HG03469 (cell line): ENCODE results near the gene COL5A1.

ENCODE experiments used
- ATAC-seq: cut with Tn5 transposase; IDR thresholded peaks from one replicate; pipeline ENCODE4 v1.9.1; 2021; ENCODE audit warnings: mild to moderate bottlenecking, moderate library complexity, moderate number of reproducible peaks; ENCODE audit not compliant: unreplicated experiment

The COL5A1 gene

GRCh38 chr9:134885001-134885678 lies 243.5 kb downstream of the COL5A1 start:
- no peak for ATAC-seq

DNA sequence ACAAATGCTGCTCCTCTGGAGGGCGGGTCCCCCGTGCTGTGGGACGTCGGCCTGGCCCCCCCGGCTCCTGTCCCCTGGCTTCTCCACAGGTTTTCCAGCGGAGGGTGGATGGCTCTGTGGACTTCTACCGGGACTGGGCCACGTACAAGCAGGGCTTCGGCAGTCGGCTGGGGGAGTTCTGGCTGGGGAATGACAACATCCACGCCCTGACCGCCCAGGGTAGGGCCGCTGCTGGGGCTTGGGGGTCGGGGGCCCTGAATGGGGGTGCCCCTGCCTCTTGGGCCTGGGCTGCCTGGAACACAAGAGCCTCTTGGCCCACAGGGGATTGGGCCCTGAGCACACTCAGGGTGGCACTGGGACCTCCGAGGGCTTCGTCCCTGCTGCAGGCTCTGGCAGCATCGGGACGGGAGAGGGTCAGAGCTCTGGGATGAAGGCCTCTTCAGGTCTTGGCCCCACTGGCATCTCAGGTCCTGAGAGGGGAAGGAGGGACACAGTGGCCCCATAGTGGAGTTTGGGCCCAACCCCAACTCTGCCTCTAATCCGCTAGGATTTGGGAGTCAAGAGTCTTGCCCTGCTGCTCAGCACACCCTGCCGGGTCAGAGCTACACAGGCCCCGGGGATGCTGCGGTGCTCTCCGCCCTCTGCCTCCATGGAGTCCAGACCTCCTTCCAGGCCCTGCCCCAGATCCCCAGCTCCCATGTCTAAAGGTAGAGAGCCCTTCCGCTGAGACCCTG lies 244.2 kb downstream of the COL5A1 start:
- no peak for ATAC-seq

GRCh38 chr9:134886413-134886913 lies 244.9 kb downstream of the COL5A1 start:
- ATAC-seq, result no peak

DNA sequence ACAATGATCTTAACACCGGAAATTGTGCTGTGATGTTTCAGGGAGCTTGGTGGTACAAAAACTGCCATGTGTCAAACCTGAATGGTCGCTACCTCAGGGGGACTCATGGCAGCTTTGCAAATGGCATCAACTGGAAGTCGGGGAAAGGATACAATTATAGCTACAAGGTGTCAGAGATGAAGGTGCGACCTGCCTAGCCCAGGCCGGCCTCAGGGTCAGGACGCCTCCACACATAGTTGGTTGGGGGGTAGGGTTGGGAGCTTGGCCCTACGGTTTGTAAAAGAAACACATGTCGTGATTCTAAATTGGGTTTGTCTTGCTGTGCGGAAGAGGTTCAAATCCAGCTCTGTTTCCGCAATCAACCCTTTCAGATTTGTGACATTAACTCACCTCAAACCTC lies 245.6 kb downstream of the COL5A1 start:
- no peak for ATAC-seq

DNA sequence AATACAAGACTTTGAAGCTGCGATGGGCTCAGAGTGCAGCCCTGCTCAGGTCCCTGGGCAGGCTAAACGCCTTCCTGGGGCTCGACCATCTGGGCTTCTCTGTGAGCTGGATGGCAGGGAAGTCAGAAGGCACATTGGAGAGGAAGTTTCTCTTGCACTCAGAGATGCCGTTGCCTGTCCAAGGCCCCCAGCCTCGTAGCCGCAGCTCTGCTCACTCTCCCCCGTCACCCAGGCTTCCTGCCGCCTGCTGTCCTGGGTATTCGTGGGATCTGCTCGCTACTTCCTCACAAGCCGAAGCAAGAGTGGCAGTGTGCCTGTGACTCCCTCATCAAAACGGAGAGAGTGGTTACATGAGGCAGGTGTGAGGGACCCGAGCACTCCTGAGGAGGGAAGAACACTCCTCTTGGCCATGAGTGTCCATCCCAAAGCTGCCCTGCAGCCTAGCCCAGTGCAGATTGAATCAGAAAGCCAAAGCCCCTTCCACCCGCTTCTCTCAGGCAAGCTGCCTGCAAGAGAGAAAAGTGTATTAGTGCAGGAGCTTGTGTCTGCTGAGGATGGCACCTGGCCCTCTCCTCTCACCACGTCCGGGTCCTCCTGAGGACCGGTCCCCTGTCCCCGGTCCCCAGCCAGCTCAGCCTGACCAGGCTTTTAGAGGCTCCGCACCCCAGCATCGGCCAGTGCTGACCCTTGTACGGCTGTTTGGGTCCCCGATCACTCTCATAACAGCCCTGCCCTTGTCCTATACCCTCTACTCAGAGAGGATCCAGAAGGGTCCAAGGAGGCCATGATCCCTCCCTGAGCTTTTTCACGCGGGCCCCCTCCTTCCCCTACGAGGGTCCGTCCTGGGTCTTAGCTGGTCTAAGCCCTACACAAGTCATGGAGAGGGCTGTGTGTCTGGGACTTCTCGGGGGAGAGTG lies 246.3 kb downstream of the COL5A1 start:
- ATAC-seq, result no peak

DNA sequence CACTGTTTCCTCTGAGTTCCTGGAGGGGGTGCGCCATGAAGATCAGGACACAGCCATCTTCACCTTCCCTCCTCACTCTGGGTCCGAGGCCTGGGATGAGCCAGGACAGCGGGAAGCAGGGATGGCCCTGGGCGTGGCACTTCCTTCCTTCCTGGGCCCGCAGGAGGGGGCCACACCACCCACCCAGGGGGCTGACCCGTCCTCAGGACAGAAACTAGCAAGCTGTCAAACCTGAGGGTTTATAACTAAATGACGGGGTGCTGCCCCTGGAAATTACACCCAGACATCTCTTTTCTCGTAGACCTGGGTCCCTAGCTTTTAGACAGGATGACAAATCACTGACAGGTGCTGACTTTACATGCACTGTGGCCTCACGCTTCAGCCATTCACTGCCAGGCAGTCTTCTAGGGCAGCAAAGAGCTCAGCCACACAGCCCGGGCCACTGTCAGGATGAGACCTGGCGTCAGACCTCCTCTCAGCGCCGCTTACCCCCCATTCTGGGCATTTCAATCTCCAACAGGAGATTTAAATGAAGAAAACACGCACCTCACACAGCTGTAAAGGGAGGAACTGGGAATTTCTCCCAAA lies 247.1 kb downstream of the COL5A1 start:
- ATAC-seq, result no peak

DNA sequence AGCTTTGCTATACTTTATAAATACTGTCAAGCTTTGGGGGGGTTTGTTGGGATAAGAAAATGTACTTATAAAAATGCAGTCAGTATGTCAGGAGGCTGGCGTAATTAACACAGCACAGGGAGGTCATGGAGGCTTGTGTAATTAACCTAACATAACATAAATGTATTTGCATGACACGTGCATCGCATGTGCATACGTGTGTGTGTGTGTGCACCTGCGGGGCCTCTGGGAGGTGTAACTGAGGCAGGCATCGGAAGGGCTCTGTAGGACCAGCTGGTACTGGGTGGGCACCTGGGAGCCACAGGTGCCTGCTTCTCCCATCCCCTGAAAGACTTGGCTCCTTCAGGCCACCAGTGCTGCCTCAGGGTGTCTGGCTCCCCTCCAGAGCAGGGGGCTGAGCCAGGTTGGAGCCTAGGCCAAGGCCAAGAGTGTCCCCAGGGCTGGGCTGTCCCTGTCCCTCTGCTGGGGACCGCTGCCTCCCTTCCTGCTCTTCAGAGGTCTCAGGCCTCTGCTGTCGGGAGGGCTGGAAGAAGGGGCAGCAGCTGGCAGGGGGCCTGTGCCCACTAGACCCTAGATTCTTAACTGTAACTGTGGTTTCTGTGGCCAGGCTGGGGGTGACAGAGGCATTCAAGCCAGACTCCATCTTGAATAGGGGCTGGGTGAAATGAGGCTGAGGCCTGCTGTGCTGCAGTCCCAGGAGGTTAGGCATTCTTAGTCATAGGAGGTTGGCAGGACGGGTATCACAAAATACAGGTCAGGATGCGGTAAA lies 248.0 kb downstream of the COL5A1 start:
- ATAC-seq, result no peak

DNA sequence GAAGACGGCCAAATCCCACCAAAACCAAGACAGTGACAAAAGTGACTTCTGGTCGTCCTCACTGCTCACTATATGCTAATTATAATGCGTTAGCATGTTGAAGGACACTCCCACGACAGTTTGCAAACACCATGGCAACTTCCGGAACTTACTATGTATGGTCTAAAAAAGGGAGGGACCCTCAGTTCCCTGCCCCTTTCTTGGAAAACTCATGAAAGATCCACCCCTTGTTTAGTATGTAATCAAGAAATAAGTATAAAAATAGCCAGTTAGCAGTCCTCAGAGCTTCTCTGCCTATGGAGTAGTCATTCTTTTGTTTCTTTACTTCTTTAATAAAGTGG lies 248.5 kb downstream of the COL5A1 start:
- ATAC-seq, result no peak

DNA sequence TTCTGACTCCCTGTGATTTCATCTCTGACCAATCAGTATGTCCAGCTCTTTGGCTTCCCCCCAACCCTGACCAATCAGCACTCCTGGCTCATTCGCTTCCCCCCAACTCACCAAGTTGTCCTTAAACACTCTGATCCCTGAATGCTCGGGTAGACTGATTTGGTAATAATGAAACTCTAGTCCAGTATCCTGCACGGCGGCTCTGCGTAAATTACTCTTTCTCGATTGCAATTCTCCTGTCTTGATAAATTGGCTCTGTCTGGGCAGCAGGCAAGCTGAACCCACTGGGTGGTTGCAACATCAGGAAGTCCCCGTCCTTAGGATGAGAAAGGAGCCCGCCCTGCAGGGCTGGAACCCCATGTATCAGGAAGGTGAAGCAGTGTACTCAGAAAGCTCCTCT lies 249.4 kb downstream of the COL5A1 start:
- no peak for ATAC-seq

DNA sequence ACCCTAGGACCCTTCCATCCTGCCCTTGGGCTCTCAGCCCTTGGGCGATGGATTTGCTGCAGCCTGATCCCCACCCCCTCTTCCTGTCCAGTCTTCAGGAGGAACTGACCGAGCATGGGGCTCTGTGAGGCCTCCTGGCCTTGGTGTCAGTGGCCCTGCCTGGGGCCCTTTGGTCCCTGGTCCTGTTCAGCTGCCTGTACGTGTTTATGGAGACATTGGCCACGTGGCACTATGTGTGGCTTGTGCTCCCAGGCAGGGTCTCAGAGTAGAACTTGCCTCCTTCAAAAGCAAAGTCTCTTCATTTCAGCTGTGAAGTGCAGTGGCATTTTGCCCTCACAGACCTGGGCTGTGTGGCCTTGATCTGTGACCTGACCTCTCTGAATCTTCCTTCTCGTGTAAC lies 250.1 kb downstream of the COL5A1 start:
- ATAC-seq, result no peak

DNA sequence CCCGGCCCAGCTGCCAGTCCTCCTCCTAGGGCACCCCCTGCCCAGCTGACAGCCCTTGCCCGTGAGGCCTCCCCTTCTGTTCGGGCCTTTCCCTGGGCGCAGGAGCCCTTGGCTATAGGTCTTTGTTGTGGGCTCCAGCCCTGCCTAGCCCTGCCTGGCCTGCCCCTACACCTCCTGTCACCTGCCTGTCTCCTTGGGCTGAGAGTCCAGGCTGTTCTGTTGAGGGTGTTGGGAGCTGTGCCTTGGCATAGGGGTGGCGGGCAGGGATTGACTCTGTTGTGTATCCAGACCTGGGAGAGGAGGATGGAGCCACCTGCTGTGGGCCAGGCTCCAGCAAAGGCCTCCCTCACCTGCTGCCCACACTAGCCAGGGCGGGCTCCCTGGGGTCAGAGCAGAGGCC lies 250.6 kb downstream of the COL5A1 start:
- ATAC-seq, result no peak

DNA sequence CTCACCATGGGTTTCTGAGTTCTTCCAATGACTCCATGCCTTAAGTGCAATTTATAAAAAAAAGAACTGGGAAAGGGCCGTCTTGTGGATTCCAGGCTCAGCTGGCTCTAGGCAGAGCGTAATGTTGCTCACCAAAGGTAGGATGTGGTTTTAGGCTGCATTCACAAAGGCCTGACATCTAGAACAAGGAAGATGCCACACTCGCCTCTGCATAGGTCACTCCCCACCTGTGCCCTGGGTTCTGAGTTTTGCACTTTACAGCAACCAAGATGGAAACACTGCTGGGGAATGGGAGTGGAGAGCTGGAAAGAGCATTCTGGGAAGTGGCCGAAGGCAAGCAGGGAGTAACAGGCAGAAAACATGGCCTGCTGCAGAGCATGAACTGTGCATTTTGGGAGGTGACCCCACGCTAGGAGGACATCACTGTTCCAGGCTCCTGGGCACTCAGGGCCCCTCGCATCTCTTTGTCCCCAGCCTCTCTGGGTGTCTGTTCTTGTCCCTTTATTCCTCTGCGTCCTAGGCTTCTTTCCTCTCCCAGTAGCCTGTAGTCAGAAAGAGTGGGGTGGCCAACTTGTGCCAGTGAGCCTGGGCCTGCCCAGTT lies 251.3 kb downstream of the COL5A1 start:
- no peak for ATAC-seq
